Measurements from ENCODE around the gene PLEKHG2. TPM values are rescaled to one million over a fixed set of nuclear protein-coding genes. Genes with fewer than 3 reads are reported as not detected.

The PLEKHG2 gene
- total and polyA plus RNA-seq, 9 of the 15 experiments (the other 6 are each of a cell fraction or from before 2014, with no cell fraction given): 0.98 to 45.7 (median 9.8) TPM

GRCh38 chr19:39411832-39412099 is 703 bp upstream of the PLEKHG2 start (continued):
- TF ChIP-seq ELK3 (CRISPR knock-in tag; IDR thresholded peaks at IDR 0.05): no peak
- TF ChIP-seq SIN3B (IDR thresholded peaks at IDR 0.05; ENCODE audit: low read depth): no peak
- no peak for TF ChIP-seq POU5F1 (IDR thresholded peaks at IDR 0.05; ENCODE audit: borderline replicate concordance, low read depth, low read length, partially characterized antibody)
- TF ChIP-seq ZNF444 (CRISPR knock-in tag; IDR thresholded peaks at IDR 0.05): peak; percentile 54; the same call in 1 of the 2 replicates
- no peak for TF ChIP-seq STAT5B (CRISPR knock-in tag; IDR thresholded peaks at IDR 0.05)
- 0 out of 2 replicates have a peak, but pooled peaks have one; percentile 90 for TF ChIP-seq ILF3 (IDR thresholded peaks at IDR 0.05; ENCODE audit: borderline replicate concordance)
- peak; percentile 47; the same call in 1 of the 2 replicates for TF ChIP-seq DMBX1 (CRISPR knock-in tag; IDR thresholded peaks at IDR 0.05; ENCODE audit: borderline replicate concordance)
- TF ChIP-seq ZNF431 (CRISPR knock-in tag; IDR thresholded peaks at IDR 0.05): peak; percentile 15; the same call in 1 of the 2 replicates
- TF ChIP-seq, protein P1, sequence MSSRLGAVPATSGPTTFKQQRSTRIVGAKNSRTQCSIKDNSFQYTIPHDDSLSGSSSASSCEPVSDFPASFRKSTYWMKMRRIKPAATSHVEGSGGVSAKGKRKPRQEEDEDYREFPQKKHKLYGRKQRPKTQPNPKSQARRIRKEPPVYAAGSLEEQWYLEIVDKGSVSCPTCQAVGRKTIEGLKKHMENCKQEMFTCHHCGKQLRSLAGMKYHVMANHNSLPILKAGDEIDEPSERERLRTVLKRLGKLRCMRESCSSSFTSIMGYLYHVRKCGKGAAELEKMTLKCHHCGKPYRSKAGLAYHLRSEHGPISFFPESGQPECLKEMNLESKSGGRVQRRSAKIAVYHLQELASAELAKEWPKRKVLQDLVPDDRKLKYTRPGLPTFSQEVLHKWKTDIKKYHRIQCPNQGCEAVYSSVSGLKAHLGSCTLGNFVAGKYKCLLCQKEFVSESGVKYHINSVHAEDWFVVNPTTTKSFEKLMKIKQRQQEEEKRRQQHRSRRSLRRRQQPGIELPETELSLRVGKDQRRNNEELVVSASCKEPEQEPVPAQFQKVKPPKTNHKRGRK (tag; IDR thresholded peaks at IDR 0.05): no peak
- TF ChIP-seq, protein P2, sequence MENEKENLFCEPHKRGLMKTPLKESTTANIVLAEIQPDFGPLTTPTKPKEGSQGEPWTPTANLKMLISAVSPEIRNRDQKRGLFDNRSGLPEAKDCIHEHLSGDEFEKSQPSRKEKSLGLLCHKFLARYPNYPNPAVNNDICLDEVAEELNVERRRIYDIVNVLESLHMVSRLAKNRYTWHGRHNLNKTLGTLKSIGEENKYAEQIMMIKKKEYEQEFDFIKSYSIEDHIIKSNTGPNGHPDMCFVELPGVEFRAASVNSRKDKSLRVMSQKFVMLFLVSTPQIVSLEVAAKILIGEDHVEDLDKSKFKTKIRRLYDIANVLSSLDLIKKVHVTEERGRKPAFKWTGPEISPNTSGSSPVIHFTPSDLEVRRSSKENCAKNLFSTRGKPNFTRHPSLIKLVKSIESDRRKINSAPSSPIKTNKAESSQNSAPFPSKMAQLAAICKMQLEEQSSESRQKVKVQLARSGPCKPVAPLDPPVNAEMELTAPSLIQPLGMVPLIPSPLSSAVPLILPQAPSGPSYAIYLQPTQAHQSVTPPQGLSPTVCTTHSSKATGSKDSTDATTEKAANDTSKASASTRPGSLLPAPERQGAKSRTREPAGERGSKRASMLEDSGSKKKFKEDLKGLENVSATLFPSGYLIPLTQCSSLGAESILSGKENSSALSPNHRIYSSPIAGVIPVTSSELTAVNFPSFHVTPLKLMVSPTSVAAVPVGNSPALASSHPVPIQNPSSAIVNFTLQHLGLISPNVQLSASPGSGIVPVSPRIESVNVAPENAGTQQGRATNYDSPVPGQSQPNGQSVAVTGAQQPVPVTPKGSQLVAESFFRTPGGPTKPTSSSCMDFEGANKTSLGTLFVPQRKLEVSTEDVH (IDR thresholded peaks at IDR 0.05; ENCODE audit: low read depth, partially characterized antibody): no peak
- no peak for TF ChIP-seq KLF1 (tag; IDR thresholded peaks at IDR 0.05)
- peak; percentile 89 for TF ChIP-seq CC2D1A (IDR thresholded peaks at IDR 0.05)
- peak; percentile 72; the same call in 1 of the 2 replicates for TF ChIP-seq GATAD2B (IDR thresholded peaks at IDR 0.05; ENCODE audit: borderline replicate concordance)
- TF ChIP-seq ATF7 (IDR thresholded peaks at IDR 0.05): no peak
- no peak for TF ChIP-seq ZNF3 (CRISPR knock-in tag; IDR thresholded peaks at IDR 0.05)
- TF ChIP-seq HDAC6 (IDR thresholded peaks at IDR 0.05; ENCODE audit: low read depth, low read length): no peak
- 0 out of 2 replicates have a peak, but pooled peaks have one; percentile 34 for TF ChIP-seq TRIM28 (IDR thresholded peaks at IDR 0.05)
- 0 out of 2 replicates have a peak, but pooled peaks have one; percentile 11 for TF ChIP-seq ZNF449 (CRISPR knock-in tag; IDR thresholded peaks at IDR 0.05)
- TF ChIP-seq HEY1 (CRISPR knock-in tag; IDR thresholded peaks at IDR 0.05; ENCODE audit: borderline replicate concordance): 0 out of 2 replicates have a peak, but pooled peaks have one; percentile 15
- TF ChIP-seq DLX4 (CRISPR knock-in tag; IDR thresholded peaks at IDR 0.05): no peak
- peak; percentile 74; the same call in 1 of the 2 replicates for TF ChIP-seq BACH1 (tag; IDR thresholded peaks at IDR 0.05)
- TF ChIP-seq DNMT1 (IDR thresholded peaks at IDR 0.05): peak; percentile 62; the same call in 1 of the 2 replicates
- no peak for TF ChIP-seq TCF3 (CRISPR knock-in tag; IDR thresholded peaks at IDR 0.05)
- peak; percentile 52; the same call in 1 of the 2 replicates for TF ChIP-seq STAG1 (CRISPR knock-in tag; IDR thresholded peaks at IDR 0.05; ENCODE audit: borderline replicate concordance)
